ENCODE measurements around the gene BCAP31. TPM values are rescaled to one million over a fixed set of nuclear protein-coding genes. Genes with fewer than 3 reads are reported as not detected.
"Not testable (repeated sequence)": the region's sequence is repeated elsewhere in the genome, so short reads cannot be mapped to it uniquely, and the experiment has no call there.

Gene BCAP31
- total RNA-seq, 2 experiments from 2014 or later = 97.6 to 102 TPM

GRCh38 chrX:153696100-153696499 is 28.1 kb downstream of the BCAP31 start:
- no peak for TF ChIP-seq CTCF (IDR thresholded peaks at IDR 0.05)
- Mint-ChIP-seq H3K4me3 (no peak overlapping the region), H3K36me3 (ENCODE audit: low read depth) (peaks cover 4% of the 10 kb centered on the region), H3K4me1 (ENCODE audit: low read depth) (no peaks in the 10 kb centered on the region), H3K27me3 (no peaks in the 10 kb centered on the region), H3K9me3 (no peaks in the 10 kb centered on the region), H3K27ac (no peak overlapping the region)
- ATAC-seq = no peak
- ChIA-PET CTCF (no interaction called here), POLR2A (no interaction called here)
- no peak for DNase-seq
- intact Hi-C loops (cut with micrococcal nuclease) = no loop called here

GRCh38 chrX:153694687-153695270 is 29.4 kb downstream of the BCAP31 start:
- no peak for DNase-seq
- no peaks in the 10 kb centered on the region for H3K4me1 Mint-ChIP-seq (ENCODE audit: low read depth)
- H3K27me3 Mint-ChIP-seq = peaks cover under 1% of the 10 kb centered on the region
- intact Hi-C loops (cut with micrococcal nuclease) = no loop called here
- no peak overlapping the region for H3K4me3 Mint-ChIP-seq
- peaks cover 4% of the 10 kb centered on the region for H3K36me3 Mint-ChIP-seq (ENCODE audit: low read depth)
- no peak overlapping the region for H3K27ac Mint-ChIP-seq
- TF ChIP-seq CTCF (IDR thresholded peaks at IDR 0.05) = no peak
- POLR2A ChIA-PET = no interaction called here
- no peaks in the 10 kb centered on the region for H3K9me3 Mint-ChIP-seq
- ATAC-seq = no peak
- CTCF ChIA-PET = no interaction called here

- intact Hi-C loops (cut with micrococcal nuclease) = not testable (repeated sequence)
Measured at GRCh38 chrX:153694256-153694655, 29.9 kb downstream of the BCAP31 start.

GRCh38 chrX:153693216-153694086 is 30.7 kb downstream of the BCAP31 start:
- Mint-ChIP-seq H3K4me3 (no peak overlapping the region), H3K27me3 (peaks cover 3% of the 10 kb centered on the region), H3K9me3 (no peaks in the 10 kb centered on the region), H3K27ac (no peak overlapping the region), H3K36me3 (ENCODE audit: low read depth) (peaks cover 4% of the 10 kb centered on the region), H3K4me1 (ENCODE audit: low read depth) (no peaks in the 10 kb centered on the region)
- CTCF ChIA-PET = no interaction called here
- intact Hi-C loops (cut with micrococcal nuclease) = no loop called here
- no peak for TF ChIP-seq CTCF (IDR thresholded peaks at IDR 0.05)
- ATAC-seq (no peak), DNase-seq (no peak)
- POLR2A ChIA-PET = no interaction called here

More at GRCh38 chrX:153694256-153694655, 29.9 kb downstream of the BCAP31 start:
- POLR2A ChIA-PET; H3K27ac Mint-ChIP-seq; H3K27me3 Mint-ChIP-seq; H3K9me3 Mint-ChIP-seq; H3K4me3 Mint-ChIP-seq; ATAC-seq; DNase-seq; H3K36me3 Mint-ChIP-seq (ENCODE audit: low read depth); CTCF ChIA-PET; H3K4me1 Mint-ChIP-seq (ENCODE audit: low read depth): not testable (repeated sequence)

- TF ChIP-seq CTCF (IDR thresholded peaks at IDR 0.05) = no peak
- DNase-seq = no peak
- H3K4me1 Mint-ChIP-seq (ENCODE audit: low read depth) = no peaks in the 10 kb centered on the region
- intact Hi-C loops (cut with micrococcal nuclease) = no loop called here
- peaks cover 4% of the 10 kb centered on the region for H3K36me3 Mint-ChIP-seq (ENCODE audit: low read depth)
- no peak overlapping the region for H3K27ac Mint-ChIP-seq
- peaks cover 3% of the 10 kb centered on the region for H3K27me3 Mint-ChIP-seq
- H3K9me3 Mint-ChIP-seq = no peaks in the 10 kb centered on the region
- POLR2A ChIA-PET = no interaction called here
- no peak overlapping the region for H3K4me3 Mint-ChIP-seq
- CTCF ChIA-PET = no interaction called here
- ATAC-seq = no peak
Measured at GRCh38 chrX:153692611-153693156, 31.5 kb downstream of the BCAP31 start.
